Activated T-cell treated with anti-CD3 and anti-CD28 coated beads, Interleukin-2, amount 50 U/mL, for 48 hours (primary cell): ENCODE measurements around the gene CPTP.
A peak's percentile ranks its signal among the peaks of the same experiment; 100 is the strongest.

ENCODE experiments used
- DNase-seq, 2 experiments: peaks; one replicate each; pipeline ENCODE4 v3.0.0-alpha.2; 2020

Gene CPTP

GRCh38 chr1:1336931-1337792, 12.6 kb downstream of the CPTP start:
- no peak for DNase-seq

GRCh38 chr1:1337793-1338147, 13.2 kb downstream of the CPTP start:
- peak; percentile 63 to 75 for DNase-seq

DNA sequence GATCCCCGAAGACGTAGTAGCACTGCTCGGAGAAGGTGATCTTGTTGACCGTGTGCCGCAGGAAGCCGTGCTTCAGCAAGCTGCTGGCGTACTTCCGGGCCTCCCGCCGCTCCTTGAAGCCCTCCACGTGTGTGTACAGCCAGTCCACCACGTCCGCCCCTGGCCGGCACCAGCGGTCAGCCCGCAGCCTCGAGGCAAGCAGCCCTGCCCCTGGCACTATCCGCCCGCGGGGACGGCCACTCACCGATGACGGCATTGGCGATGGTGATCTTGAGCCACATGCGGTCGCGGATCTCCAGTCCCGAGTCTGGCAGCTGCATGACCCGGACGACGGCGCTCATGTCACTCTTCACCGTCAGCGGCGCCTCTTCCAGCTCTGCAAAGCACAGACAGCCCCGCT, 13.7 kb downstream of the CPTP start:
- no peak for DNase-seq

DNA sequence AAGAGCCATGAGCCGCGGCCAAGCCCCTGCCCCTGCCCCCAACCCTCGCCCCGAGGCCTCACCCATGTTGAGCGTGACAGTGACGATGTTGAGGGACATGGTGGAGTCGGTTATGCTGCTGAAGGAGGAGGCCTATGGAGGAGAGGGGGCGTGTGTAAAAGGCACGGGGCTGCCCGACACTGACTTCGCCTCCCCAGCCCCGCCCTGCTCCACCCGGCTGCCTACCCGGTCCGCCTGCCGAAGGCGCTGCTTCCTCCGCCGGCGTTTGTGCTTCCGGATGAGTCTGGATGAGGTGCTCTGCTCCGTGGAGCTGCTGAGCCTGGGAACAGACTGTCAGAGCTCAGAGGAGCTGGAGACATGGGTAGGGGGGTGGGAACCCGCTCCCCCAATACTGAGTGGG, 15.6 kb downstream of the CPTP start:
- no peak for DNase-seq

GRCh38 chr1:1340791-1341548, 16.4 kb downstream of the CPTP start:
- no peak for DNase-seq

DNA sequence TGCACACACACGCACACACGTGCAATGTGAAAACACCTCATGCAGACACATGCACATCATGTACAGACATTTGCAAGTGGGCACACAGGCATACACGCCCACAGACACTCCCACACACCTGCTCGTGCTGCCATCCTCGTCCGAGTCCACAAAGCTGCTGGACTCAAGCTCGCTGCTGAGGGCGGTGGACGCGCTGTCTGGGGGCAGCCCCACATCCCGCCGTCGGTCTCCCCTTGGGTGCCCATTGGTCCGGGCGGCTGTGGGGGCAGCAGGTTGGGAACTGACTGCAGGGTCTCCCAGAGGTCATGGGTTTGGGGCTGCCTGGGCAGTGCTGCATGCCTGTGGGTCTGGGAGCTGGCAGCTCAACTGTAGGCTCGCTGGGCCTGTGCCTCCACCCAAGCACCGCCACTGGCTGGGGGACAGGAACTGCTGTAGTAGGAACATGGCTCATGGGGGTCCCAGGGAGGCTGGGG, 17.0 kb downstream of the CPTP start:
- DNase-seq: no peak

DNA sequence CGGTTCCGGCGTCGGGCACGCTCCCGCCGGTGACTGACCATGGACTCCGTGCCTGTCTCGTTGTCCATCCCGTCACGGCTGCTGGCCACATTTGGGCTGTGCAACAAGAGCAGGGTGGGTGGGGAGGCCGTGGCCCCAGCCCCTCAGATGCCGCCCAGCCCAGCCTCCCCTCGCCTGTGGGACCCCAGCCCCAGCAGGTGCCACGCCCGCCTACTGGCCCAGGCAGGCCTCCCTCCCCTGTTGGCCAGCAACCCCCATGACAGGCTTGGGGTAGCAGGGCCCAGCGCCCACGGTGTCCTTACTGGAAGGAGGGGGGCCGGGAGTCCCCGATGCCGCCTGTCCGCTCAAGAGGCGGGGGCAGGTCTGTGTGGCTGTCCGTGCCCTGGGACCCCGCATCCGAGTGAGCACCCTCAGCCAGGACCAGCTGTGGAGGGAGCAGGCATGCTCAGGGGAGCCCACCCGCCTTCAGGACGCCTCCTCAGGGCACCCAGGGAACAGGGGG, 17.5 kb downstream of the CPTP start:
- no peak for DNase-seq

DNA sequence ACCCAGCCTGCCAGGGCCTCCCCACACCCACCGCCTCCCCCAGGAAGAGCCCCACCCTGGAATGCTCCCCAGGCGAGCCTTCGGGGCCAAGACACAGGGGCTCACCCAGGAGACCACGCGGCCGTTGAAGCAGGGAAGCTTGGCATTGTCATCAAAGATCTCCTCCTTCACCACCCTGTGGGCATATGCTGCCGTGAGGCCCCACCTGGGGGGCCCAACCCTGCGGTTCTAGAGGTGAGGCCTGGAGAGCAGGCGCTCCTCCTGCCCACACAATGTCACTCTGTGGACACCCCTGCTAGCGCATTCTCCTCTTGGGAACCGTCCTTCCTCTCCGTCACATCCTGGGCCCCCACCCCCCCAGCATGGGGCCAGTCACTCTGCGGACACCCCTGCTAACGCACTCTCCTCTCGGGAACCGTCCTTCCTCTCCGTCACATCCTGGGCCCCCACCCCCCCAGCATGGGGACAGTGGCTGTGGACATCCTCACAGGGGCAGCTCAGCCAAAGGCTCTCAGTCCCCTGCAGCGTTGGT, 18.0 kb downstream of the CPTP start:
- DNase-seq: no peak

GRCh38 chr1:1343811-1344421, 19.3 kb downstream of the CPTP start:
- no peak for DNase-seq

DNA sequence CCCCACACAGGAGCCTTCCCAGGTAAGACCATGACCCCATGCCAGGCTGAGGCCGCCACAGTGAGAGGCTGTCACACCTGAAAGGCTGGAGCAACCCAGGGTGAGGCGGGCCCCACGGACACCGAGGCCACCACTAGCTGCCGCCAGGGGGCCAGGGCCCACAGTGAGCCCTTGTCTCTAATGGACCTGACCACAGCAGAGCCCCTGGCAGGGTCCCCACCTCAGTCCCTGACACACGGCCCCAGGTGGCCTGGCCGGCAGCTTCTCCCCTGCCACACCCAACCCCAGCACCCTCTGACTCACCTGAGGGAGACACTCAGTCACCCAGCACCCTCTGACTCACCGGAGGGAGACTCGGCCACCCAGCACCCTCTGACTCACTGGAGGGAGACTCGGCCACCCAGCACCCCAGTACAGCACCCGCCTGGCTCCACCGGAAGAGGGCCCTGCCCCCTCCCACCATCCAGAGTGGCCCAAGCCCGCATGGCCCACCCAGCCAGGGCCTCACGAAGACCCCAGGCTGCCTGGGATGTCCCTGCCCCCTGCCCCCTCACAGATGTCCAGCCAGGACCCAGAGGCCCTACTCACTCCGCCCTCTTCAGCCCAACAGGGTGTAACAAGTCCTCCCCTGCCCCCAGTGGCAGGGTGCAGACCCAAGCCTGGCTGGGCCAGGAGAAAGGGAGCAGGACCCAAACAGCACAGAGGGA, 20.2 kb downstream of the CPTP start:
- peak; percentile 71 to 76 for DNase-seq

GRCh38 chr1:1345384-1345783, 20.8 kb downstream of the CPTP start:
- DNase-seq: no peak

DNA sequence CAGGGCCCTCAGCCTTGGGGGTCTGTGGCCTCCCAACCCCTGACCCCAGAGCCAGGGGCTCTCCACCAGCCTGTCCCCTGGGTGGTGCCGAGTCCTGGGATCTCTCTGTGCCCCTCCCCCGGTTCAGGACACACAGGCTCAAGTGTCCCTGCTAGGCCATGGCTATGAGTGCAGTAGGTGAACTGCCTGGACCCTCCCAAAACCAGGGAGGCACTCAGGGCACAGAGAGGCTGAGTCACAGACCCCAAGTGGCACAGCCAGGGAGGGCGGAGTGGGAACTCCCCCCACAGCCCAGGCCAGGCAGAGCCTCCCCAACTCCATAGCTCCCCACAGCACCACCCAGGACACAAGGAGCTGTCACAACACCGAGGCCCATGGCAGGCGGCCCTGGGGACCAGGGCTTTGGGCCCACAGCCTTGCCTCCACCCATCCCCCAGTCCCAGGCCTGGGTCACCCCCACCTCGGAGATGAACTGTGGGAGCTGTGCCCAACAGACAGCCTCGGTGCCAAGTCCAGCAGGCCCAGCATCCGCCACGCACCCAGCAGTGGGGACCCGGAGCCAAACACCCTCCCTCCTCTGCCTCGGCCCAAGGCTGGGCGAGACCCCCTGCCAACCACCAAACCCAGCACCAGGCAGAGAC, 21.4 kb downstream of the CPTP start:
- no peak for DNase-seq

DNA sequence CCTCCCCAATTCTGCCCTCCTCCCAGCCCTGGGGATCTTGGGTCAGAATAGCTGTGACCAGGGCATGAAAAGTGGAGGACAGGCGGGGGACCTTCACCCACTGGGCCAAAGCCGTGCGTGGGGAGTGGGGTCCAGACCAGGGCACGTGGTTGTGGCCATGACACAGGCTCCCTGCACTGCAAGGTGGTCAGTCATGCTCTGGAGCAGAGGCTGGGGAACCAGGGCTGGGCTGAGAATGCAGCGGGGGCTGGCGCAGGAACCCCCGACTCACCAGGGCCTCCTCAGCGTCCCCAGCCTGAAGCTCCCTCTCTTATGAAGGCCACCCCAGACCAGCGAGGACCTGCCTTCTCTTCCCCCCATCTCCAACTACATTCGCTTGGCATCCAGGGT, 21.9 kb downstream of the CPTP start:
- no peak for DNase-seq

DNA sequence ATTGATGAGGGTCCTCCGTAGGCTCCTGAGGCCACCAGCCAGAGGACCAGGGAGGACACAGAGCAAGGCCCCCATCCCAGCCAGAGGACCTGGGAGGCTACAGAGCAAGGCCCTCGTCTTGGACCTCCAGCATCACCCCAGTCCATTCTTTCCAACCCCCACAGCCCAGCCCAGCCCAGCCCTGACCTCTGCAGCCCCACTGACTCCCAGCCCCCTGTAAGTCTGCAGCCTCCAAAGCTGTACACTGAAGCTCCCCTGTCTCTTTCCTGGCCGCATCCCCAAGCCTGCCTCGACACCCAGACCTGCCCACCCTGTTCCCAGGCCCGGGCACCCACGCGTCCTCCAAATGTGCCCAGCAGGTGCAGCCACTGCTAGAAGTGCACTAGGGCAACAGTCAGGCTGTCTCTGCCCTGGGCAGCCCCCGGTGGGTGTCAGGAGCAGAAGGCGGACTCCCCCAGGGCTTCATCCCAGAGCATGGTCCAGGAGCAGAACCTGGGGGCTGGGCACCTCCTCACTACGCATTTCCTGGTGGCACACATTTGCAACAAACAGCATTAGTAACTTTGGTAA, 22.5 kb downstream of the CPTP start:
- DNase-seq: no peak

- no peak for DNase-seq
Observed at GRCh38 chr1:1347663-1348419, 23.2 kb downstream of the CPTP start.

GRCh38 chr1:1348420-1349255, 24.0 kb downstream of the CPTP start:
- peak in 1 of 2 experiments; percentile 42 for DNase-seq

DNA sequence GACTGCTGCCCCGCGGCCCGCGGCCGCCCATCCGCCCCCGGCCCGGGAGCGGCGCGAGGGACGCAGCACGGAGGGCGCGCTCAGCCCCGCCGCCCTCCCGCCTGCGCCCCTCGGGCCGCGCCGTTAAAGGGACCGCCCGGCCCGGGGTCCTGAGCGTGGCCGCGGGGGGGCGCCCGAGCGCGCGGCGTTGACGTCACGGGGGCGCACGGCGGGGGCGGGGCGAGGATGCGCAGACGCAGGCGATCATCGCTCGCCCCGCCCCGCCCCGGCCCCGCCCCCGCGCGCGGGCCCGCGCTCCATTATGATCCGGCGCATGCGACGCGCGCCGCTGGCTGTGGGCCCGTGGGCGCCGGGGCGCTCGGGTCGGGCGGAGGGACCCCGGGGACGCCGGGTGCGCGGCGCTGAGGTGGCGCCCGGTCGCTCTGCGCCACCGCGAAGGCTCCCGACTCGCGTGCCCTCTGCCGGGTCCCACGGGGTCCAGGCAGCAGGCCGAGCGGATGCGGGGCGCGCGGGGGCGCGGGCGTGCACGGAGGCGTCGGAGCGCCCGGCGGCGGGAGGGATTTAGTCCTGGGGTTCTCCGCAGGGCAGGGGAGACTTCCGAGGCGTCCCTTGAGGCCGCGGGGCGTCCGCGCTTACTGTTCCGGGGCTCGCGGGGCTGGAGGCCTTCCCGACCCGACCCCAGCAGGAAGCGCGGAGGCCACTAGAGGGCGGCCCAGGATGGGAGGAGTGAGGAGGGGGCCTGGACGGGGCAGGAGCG, 24.8 kb downstream of the CPTP start, which contains the start of gene DVL1:
TSS of gene DVL1 (minus strand) at position 163 of the 757 bp plus-strand sequence. CDS start 353 bp downstream, outside the sequence.
- DNase-seq: peak; percentile 71 to 77

DNA sequence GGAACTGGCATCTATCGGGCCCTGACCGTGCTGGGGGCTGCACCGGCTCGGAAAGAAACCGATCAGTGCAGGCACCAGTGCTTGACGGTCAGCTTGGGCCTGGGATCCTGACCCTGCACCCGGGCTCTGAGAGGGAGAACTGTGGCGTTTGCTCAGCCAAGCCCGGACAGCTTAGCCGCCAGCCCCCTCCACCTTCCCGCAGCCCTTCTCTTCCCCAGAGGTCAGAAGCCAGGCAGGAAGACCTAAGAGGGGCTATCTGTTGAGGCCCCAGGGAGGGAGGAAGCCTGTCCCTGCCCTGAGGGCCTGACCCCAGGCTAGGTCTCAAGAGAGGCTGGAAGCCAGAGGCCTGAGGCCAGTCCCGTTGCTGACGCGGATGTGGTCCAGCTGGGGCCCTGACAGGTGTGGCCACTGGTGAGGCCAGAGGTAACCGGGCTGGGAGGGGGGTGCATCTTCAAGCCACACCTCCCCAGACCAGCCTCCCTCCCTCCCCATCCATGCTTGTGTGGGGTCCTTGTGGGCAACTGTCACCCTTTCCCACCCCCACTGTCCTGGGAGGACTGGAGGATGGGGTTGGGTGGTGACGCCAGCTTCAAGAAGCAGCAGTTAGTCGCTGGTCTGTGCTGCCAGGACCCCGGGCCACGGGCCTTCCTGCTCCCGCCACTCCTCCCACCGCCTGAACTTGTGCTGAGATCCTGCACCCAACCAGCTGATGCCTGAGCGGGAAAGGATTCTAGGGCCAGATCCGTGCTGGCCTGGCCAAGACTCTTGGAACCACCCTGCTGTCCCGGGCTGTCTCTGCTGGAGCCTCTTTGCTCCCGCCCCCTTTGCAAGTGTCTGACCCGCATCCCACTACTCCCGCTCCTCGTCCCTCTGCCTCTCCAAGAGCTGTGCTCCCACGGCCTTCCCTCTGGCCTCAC, 27.2 kb downstream of the CPTP start:
- no peak for DNase-seq
